GM10847 (cell line): ENCODE data around the gene ARMH4.

Source experiments
- POLR2A ChIP-seq: IDR thresholded peaks from 2 replicates; pipeline ENCODE4 v1.6.1; 2011; ENCODE audit not compliant: insufficient read length; ENCODE audit errors: extremely low read depth

The ARMH4 gene

GRCh38 chr14:58160561-58160960 lies 8.5 kb upstream of the ARMH4 start:
- TF ChIP-seq POLR2A, result no peak

GRCh38 chr14:58151133-58152013 lies 640 bp downstream of the ARMH4 start:
- TF ChIP-seq POLR2A, result no peak

GRCh38 chr14:58150243-58150805 lies 1.7 kb downstream of the ARMH4 start:
- no peak for TF ChIP-seq POLR2A

GRCh38 chr14:58149196-58149595 lies 2.8 kb downstream of the ARMH4 start:
- TF ChIP-seq POLR2A, result no peak

GRCh38 chr14:58146399-58146798 lies 5.6 kb downstream of the ARMH4 start:
- TF ChIP-seq POLR2A, result no peak

GRCh38 chr14:58145936-58146335 lies 6.1 kb downstream of the ARMH4 start:
- TF ChIP-seq POLR2A, result no peak

GRCh38 chr14:58143106-58143505 lies 8.9 kb downstream of the ARMH4 start:
- TF ChIP-seq POLR2A, result no peak

- TF ChIP-seq POLR2A, result no peak
These were observed 10.1 kb downstream of the ARMH4 start for GRCh38 chr14:58141893-58142292.

- TF ChIP-seq POLR2A, result no peak
These were observed 13.1 kb downstream of the ARMH4 start for GRCh38 chr14:58138714-58139482.

- TF ChIP-seq POLR2A, result no peak
These were observed 13.8 kb downstream of the ARMH4 start for GRCh38 chr14:58138031-58138713.

- no peak for TF ChIP-seq POLR2A
These were observed 18.3 kb downstream of the ARMH4 start for GRCh38 chr14:58133739-58134138.

GRCh38 chr14:58131386-58131785 lies 20.6 kb downstream of the ARMH4 start:
- no peak for TF ChIP-seq POLR2A

GRCh38 chr14:58130116-58130782 lies 21.8 kb downstream of the ARMH4 start:
- TF ChIP-seq POLR2A, result no peak

- TF ChIP-seq POLR2A, result no peak
These were observed 22.8 kb downstream of the ARMH4 start for GRCh38 chr14:58129208-58129607.

- TF ChIP-seq POLR2A, result no peak
These were observed 23.6 kb downstream of the ARMH4 start for GRCh38 chr14:58128416-58128815.
